Retinal pigment epithelial cell (primary cell): ENCODE measurements around the gene PTPRC.

Experiments used
- DNase-seq: peaks from one replicate; pipeline ENCODE4 v3.0.0-alpha.2; 2010; ENCODE audit warnings: low read depth
- H3K4me3 ChIP-seq: 2 replicates; pipeline ENCODE4 v1.5.1; 2011; ENCODE audit warnings: mild to moderate bottlenecking, low read length, control low read depth, moderate library complexity
- TF ChIP-seq, protein P1 (sequence below): conservative IDR thresholded peaks from 2 replicates; pipeline ENCODE4 v1.5.1; 2011; ENCODE audit warnings: low read depth, low read length, control low read depth, inconsistent platforms

PTPRC gene

DNA sequence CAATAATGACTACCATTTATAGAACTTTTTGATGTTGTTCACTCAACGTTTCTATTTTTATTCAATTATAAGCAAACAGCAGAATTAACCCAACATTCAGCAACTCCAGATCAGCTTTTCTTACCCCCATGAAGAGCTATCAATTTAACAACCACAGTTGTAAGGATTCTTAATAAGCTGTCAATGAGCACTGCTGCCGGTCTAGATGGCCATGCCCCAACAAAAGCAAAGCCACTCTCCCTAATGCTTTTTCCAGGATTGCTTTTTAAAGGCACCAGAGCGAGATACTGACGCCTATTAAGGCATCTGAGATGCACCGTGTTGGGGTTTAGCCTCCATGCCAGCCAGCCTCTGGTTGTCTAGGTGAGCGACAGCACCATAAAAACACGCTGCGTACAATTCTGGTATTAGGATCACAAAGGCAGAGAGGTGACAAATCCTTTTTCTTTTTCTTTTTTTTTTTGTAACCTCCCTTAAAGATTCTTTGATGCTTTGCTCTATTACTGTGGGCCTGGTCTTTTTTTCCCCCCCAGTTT lies 39.5 kb downstream of the PTPRC start:
- TF ChIP-seq, protein P1, sequence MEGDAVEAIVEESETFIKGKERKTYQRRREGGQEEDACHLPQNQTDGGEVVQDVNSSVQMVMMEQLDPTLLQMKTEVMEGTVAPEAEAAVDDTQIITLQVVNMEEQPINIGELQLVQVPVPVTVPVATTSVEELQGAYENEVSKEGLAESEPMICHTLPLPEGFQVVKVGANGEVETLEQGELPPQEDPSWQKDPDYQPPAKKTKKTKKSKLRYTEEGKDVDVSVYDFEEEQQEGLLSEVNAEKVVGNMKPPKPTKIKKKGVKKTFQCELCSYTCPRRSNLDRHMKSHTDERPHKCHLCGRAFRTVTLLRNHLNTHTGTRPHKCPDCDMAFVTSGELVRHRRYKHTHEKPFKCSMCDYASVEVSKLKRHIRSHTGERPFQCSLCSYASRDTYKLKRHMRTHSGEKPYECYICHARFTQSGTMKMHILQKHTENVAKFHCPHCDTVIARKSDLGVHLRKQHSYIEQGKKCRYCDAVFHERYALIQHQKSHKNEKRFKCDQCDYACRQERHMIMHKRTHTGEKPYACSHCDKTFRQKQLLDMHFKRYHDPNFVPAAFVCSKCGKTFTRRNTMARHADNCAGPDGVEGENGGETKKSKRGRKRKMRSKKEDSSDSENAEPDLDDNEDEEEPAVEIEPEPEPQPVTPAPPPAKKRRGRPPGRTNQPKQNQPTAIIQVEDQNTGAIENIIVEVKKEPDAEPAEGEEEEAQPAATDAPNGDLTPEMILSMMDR, result no peak
- DNase-seq, result no peak
- H3K4me3 ChIP-seq, result no peak overlapping the region

DNA sequence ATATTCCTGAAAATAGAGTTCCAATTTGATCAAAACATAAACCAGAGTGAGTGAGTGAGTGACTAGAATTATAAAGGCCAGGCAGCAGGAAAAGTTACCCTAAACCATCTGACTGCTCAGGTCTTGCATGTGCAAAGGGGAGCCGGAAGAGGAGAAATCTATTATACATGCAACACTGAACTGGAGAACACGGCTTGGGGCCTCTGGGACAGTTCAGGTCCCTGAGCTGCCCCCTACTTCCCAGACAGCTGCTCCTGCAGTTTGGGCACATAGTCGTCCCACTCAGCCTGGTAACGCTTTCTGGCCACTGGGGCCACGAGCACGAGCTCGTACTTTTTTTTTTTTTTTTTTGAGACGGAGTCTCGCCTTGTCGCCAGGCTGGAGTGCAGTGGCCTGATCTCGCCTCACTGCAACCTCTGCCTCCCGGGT lies 40.1 kb downstream of the PTPRC start:
- TF ChIP-seq, protein P1, result no peak
- no peak for DNase-seq
- no peak overlapping the region for H3K4me3 ChIP-seq

DNA sequence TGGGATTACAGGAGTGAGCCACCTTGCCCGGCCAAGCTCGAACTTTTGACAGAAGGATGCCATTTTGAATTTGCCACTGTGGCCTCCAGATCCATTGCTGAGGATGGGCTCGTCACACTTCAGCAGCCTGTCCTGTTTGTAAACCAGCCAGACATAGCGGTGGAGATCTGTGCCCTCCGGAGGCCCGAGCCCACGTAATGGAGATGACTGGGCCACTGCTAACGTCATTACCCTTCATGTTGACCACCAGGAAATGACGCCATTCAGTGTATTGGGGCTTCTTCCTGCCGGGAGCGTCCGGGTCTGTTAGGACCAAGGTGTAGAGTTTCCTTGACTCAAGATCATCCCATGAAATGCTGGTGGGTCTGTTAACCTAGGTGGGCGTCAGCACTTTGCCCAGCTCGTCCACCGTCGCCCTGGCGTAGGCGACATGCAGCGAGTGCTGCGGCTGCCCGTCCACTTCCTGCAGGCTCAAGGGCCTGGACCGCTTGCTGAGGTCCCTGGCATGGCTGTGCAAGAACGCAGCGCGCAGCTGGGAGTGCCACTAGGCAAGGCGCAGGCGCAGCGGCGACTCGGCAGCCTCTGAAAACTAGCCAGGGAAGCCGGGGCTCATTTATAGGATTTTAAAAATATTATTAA lies 40.8 kb downstream of the PTPRC start:
- TF ChIP-seq, protein P1, result no peak
- DNase-seq, result no peak
- H3K4me3 ChIP-seq, result no peak overlapping the region

DNA sequence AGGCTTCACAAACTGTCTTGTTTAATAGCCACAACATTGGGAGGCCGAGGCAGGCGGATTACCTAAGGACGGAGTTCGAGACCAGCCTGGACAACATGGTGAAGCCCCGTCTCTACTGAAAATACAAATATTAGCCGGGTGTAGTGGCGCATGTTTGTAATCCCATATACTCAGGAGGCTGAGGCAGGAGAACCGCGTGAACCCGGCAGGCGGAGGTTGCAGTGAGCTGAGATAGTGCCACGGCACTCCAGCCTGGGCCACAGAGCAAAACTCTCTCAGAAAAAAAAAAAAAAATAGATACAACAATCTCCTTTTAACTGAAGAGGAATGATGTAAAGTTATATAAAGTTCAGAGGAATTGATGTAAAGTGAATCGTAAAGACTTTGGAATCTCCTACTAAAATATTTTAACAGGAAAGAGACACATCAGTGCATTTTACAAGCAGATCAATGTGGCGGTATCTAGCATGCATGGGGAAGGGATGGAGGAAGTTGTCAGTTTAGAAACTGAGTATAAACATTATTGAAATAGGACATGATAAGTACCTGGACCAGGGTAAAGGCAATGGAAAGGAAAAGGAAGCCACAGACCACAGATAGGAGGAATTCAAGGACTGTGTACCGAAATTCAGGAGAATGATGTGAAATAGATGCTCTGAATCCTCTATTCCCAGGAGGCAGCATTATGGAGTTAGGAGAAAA lies 41.5 kb downstream of the PTPRC start:
- no peak for DNase-seq
- H3K4me3 ChIP-seq, result no peak overlapping the region
- TF ChIP-seq, protein P1, result no peak

DNA sequence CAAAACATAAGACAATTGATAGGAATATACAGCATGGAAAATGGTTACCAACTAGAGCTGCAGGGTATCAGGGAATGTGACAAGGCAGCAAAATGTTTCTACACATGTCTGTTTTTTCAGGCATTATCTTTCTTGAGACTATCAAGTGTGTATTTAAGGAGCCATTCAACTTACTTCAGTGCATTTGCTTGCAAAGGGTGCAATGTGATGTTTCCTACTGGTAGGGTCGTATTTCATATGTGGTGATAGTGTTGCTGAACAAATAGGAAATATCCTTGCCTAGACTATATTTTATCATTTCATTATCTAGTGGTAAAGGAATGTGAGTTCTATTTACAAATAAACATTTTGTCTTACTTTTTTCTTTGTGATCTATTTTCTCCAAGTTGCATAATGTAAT lies 42.4 kb downstream of the PTPRC start:
- TF ChIP-seq, protein P1, result no peak
- no peak overlapping the region for H3K4me3 ChIP-seq
- DNase-seq, result no peak

DNA sequence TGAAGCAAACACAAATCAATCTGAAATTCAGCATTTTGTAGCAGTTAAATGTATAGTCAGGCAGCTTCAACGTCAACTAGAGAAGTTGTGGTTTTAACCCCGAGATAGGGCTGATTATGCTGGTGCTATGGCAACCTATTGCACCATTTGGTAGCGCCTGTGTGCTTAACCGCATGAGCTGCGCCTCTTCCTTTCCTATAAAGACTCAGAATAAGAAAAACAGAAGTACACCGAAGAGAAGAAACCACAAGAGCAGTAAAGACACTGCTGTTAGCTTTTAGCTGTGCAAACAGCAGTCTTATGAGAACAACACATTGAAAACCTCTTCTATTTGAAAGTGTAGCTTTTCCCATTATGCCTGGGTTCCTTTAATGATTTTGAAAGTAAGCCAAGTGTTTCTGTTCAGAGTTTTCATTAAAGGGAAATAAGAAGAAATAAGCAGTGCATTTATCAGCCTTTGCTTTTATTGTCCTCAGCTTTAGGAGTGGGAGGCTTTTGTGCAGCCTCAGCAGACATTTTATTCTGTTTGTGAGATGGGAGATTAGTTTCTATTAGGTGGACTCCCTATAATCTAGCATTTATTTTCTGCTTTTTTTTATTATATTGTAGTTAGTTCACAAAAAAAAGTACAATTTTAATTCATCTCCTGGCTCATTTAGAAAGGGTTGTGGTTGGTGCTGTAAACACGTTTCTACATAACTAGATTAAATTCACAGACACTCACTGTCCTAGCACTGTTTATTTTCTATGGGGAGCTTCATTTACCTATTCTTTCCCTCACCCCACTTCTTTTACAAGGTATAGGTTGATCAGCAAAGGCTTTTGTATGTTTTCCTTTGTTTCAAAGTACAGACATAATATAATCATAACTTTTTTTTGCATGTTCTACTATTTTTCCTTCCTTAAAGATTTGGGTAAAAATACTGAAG lies 43.3 kb downstream of the PTPRC start:
- peak overlapping the region; percentile 2 for H3K4me3 ChIP-seq
- DNase-seq, result peak; percentile 90
- TF ChIP-seq, protein P1, result no peak
